ENCODE data around the gene FMO4.

- TF ChIP-seq CTCF (IDR thresholded peaks at IDR 0.05; ENCODE audit: insufficient read depth, low read depth, low read length) = no peak
- TF ChIP-seq EZH2 (IDR thresholded peaks at IDR 0.05; ENCODE audit: insufficient read depth, low read length) = no peak
Observed at GRCh38 chr1:171270806-171271205, 43.2 kb upstream of the FMO4 start.

All from astrocyte (in vitro differentiated cells and primary cell).